Gastroesophageal sphincter (tissue), 4 donors: ENCODE data around the gene PRKACA. TPM values are rescaled to one million over a fixed set of nuclear protein-coding genes. Genes with fewer than 3 reads are reported as not detected.

Source experiments
- ATAC-seq: fragments of 150-250 bp; one replicate; pipeline ENCODE4 v1.9.1; 2016; ENCODE audit warnings: mild to moderate bottlenecking, moderate library complexity
- H3K27ac ChIP-seq, 4 donors: fragments of 200-600 bp; sonication (generic) in 3 of 4; 1 replicate in 3 of 4; 2 replicates in 1 of 4; pipeline ENCODE4 v1.5.1; 2016 to 2019
- H3K27me3 ChIP-seq: fragments of 200-600 bp; sonication (generic); one replicate; pipeline ENCODE4 v1.5.1; 2019
- H3K36me3 ChIP-seq, 2 donors: fragments of 200-600 bp; sonication (generic); one replicate each; pipeline ENCODE4 v1.5.1; 2019; ENCODE audit warnings: control low read depth in 1 of 2
- H3K4me1 ChIP-seq, 3 donors: fragments of 200-600 bp; sonication (generic); 1 replicate in 2 of 3; 2 replicates in 1 of 3; pipeline ENCODE4 v1.5.1; 2016 to 2019; ENCODE audit warnings: control low read depth in 2 of 3
- H3K4me3 ChIP-seq, 2 donors: fragments of 200-600 bp; sonication (generic); one replicate each; pipeline ENCODE4 v1.5.1; 2019; ENCODE audit warnings: mild to moderate bottlenecking in 1 of 2, moderate library complexity in 1 of 2
- H3K9me3 ChIP-seq, 3 donors: fragments of 200-600 bp; sonication (generic); one replicate each; pipeline ENCODE4 v1.5.1; 2017 to 2019; ENCODE audit warnings: control low read depth in 2 of 3
- EP300 ChIP-seq: sonication (generic); formaldehyde crosslinking; IDR thresholded peaks from one replicate; pipeline ENCODE4 v1.6.1; 2017; ENCODE audit warnings: antibody characterized with exemption, mild to moderate bottlenecking
- POLR2A ChIP-seq, 2 donors: fragments of 450-650 bp; IDR thresholded peaks; one replicate each; pipeline ENCODE4 v1.6.1; 2017; ENCODE audit warnings: antibody characterized with exemption in 2 of 2, mild to moderate bottlenecking in 2 of 2, moderate library complexity in 1 of 2
- POLR2AphosphoS5 ChIP-seq: sonication (generic); formaldehyde crosslinking; IDR thresholded peaks from one replicate; pipeline ENCODE4 v1.6.1; 2017; ENCODE audit warnings: antibody characterized with exemption
- WGBS, 2 donors: methylation state at CpG; one replicate each; pipeline ENCODE4 v1.1.5; 2018; ENCODE audit warnings: low coverage in 1 of 2; 5-methylcytosine and 5-hydroxymethylcytosine counted together
- total RNA-seq, 4 donors: library from RNA; depleted of rRNA; stranded (reverse); fragments of >200 nt; gene quantifications; one replicate each; pipeline ENCODE4 v1.1.0, GENCODE V29; 2016
- TF ChIP-seq, protein P1 (sequence below), 4 experiments: fragments of 200-600 bp in 2 of 4; fragments of 450-650 bp in 2 of 4; sonication (generic) in 1 of 4; IDR thresholded peaks; one replicate each; pipeline ENCODE4 v1.5.1; 2017 to 2019; ENCODE audit warnings: antibody characterized with exemption in 4 of 4, mild to moderate bottlenecking in 2 of 4, moderate library complexity in 2 of 4

PRKACA gene
- total RNA-seq, 4 donors from 2014 or later = 62.3 to 138 (median 76.6) TPM

DNA sequence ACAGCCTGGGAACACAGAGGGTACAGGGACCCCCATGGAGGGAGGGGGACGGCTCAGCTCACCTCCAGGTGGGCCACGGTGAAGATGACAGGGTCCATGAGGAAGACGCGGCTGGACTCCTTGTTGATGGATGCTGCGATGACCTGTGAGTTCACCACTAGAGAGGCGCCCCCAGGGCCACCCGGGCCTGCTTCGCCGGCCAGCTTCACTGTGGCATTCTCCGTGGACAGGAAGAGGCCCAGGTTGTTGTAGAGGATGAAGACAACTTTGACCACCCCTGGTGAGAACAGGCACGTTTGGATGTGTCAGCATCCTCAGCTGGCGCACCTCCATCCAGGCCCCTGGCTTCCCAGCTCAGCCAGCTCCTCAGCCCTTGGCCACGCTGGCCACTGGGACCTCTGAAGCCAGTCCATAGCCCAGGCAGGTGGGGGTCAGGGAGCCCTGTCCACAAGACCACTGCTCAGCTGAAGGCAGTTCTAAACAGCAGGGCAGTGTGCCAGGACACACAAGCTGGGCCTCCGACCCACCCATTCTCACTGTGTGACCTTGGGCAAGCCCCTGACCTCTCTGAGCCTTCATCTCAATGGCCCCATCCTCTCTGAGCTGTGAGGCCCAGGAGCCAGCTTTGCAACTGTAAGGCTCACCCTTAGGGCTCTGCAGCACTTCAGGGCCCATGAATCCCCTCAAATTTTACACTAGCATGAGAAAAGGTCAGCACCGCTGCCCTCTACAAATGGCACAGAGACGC, 40.9 kb upstream of the PRKACA start:
- Histone ChIP-seq H3K27me3 (no peaks in the 10 kb centered on the region), H3K4me3 (no peak overlapping the region), H3K27ac (no peak overlapping the region), H3K9me3 (no peaks in the 10 kb centered on the region), H3K4me1 (no peaks in the 10 kb centered on the region), H3K36me3 (peaks cover 0 to 97% of the 10 kb centered on the region in 2 donors)
- TF ChIP-seq, protein P1, sequence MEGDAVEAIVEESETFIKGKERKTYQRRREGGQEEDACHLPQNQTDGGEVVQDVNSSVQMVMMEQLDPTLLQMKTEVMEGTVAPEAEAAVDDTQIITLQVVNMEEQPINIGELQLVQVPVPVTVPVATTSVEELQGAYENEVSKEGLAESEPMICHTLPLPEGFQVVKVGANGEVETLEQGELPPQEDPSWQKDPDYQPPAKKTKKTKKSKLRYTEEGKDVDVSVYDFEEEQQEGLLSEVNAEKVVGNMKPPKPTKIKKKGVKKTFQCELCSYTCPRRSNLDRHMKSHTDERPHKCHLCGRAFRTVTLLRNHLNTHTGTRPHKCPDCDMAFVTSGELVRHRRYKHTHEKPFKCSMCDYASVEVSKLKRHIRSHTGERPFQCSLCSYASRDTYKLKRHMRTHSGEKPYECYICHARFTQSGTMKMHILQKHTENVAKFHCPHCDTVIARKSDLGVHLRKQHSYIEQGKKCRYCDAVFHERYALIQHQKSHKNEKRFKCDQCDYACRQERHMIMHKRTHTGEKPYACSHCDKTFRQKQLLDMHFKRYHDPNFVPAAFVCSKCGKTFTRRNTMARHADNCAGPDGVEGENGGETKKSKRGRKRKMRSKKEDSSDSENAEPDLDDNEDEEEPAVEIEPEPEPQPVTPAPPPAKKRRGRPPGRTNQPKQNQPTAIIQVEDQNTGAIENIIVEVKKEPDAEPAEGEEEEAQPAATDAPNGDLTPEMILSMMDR (IDR thresholded peaks at IDR 0.05) = no peak
- TF ChIP-seq POLR2A (IDR thresholded peaks at IDR 0.05) = no peak
- TF ChIP-seq EP300 = no peak
- no peak for TF ChIP-seq POLR2AphosphoS5
- 80 to 100% methylated on average over 1 of the region's 16 CpGs for WGBS, 2 donors
- no peak for ATAC-seq

- H3K27ac ChIP-seq = no peak overlapping the region
- peaks cover 0 to 97% of the 10 kb centered on the region in 2 donors for H3K36me3 ChIP-seq
- no peak for ATAC-seq
- no peak overlapping the region for H3K4me3 ChIP-seq
- no peaks in the 10 kb centered on the region for H3K4me1 ChIP-seq
- no peaks in the 10 kb centered on the region for H3K27me3 ChIP-seq
- TF ChIP-seq POLR2AphosphoS5 = no peak
- TF ChIP-seq, protein P1 (IDR thresholded peaks at IDR 0.05) = no peak
- no peak for TF ChIP-seq EP300
- TF ChIP-seq POLR2A (IDR thresholded peaks at IDR 0.05) = no peak
- 92% methylated on average over 5 of the region's 26 CpGs; no CpG with 5 or more reads in 1 of the 2 donors for WGBS, 2 donors
- H3K9me3 ChIP-seq = no peaks in the 10 kb centered on the region
Measured at GRCh38 chr19:14156971-14157717, 39.6 kb upstream of the PRKACA start.

DNA sequence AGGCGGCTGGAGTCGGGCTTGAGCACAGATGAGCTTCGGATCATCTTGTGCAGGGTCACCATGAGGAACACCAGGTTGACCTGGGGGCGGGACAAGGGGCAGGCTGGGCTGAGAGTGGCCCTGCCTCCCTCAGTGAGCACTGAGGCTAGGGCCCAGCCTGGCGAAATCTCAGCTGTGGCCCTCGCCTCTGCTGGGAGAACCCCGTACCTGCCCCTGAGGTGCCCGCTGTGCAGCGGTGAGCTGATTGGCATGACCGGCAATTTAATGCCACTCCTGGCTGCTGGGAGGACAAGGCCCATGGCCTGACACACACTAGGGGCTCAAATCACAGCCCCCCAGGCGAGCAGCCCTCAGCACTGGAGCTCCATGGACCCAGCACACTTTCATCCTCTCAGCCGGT, 38.6 kb upstream of the PRKACA start:
- H3K4me1 ChIP-seq = peaks cover 0 to under 1% (median 0%) of the 10 kb centered on the region in 3 donors
- no peak for ATAC-seq
- H3K4me3 ChIP-seq = no peak overlapping the region
- TF ChIP-seq, protein P1 (IDR thresholded peaks at IDR 0.05) = no peak
- TF ChIP-seq POLR2A (IDR thresholded peaks at IDR 0.05) (no peak), POLR2AphosphoS5 (no peak), EP300 (no peak)
- H3K27ac ChIP-seq = no peak overlapping the region
- peaks cover 0 to 97% of the 10 kb centered on the region in 2 donors for H3K36me3 ChIP-seq
- no peaks in the 10 kb centered on the region for H3K9me3 ChIP-seq
- WGBS, 2 donors = 91% methylated on average over 4 of the region's 12 CpGs; no CpG with 5 or more reads in 1 of the 2 donors
- no peaks in the 10 kb centered on the region for H3K27me3 ChIP-seq

- H3K27me3 ChIP-seq = no peaks in the 10 kb centered on the region
- H3K27ac ChIP-seq = no peak overlapping the region
- H3K4me3 ChIP-seq = no peak overlapping the region
- peaks cover 0 to 97% of the 10 kb centered on the region in 2 donors for H3K36me3 ChIP-seq
- WGBS, 2 donors = no CpG with 5 or more reads among the region's 17 CpGs
- TF ChIP-seq EP300 = no peak
- TF ChIP-seq POLR2A (IDR thresholded peaks at IDR 0.05) = no peak
- TF ChIP-seq, protein P1 (IDR thresholded peaks at IDR 0.05) = no peak
- no peak for TF ChIP-seq POLR2AphosphoS5
- ATAC-seq = no peak
- H3K9me3 ChIP-seq = no peaks in the 10 kb centered on the region
- peaks cover 0 to 8% (median 2%) of the 10 kb centered on the region in 3 donors for H3K4me1 ChIP-seq
Measured at GRCh38 chr19:14155371-14155770, 37.8 kb upstream of the PRKACA start.
